HG03025 (cell line): ENCODE results near the gene ARPC4.

Source experiments
- ATAC-seq: cut with Tn5 transposase; IDR thresholded peaks from one replicate; pipeline ENCODE4 v1.9.1; 2021; ENCODE audit warnings: mild to moderate bottlenecking, moderate library complexity; ENCODE audit not compliant: unreplicated experiment, low FRiP score

Gene ARPC4

GRCh38 chr3:9792405-9793160, at the start of gene ARPC4, which contains the start of gene TADA3:
Gene ARPC4 (plus strand): TSS chr3:9793082. CDS start chr3:9793122, 40 bp downstream.
Gene TADA3 (minus strand): TSS chr3:9792473. CDS start chr3:9791466, 1,007 bp downstream.
- ATAC-seq, result peak; percentile 79

- no peak for ATAC-seq
Observed at GRCh38 chr3:9743548-9743947, 49.3 kb upstream of the ARPC4 start.

- ATAC-seq, result no peak
Observed at GRCh38 chr3:9744162-9744561, 48.7 kb upstream of the ARPC4 start.

- ATAC-seq, result no peak
Observed at GRCh38 chr3:9745521-9745920, 47.4 kb upstream of the ARPC4 start.

- ATAC-seq, result no peak
Observed at GRCh38 chr3:9746330-9746729, 46.6 kb upstream of the ARPC4 start.

GRCh38 chr3:9747267-9747666, 45.6 kb upstream of the ARPC4 start:
- ATAC-seq, result no peak

- no peak for ATAC-seq
Observed at GRCh38 chr3:9748031-9748430, 44.9 kb upstream of the ARPC4 start.

GRCh38 chr3:9749296-9749644, 43.6 kb upstream of the ARPC4 start:
- no peak for ATAC-seq

GRCh38 chr3:9749645-9750555, 43.0 kb upstream of the ARPC4 start, which contains the start of gene OGG1:
Gene OGG1 (plus strand): TSS chr3:9749952. CDS start chr3:9750287, 335 bp downstream.
- ATAC-seq, result peak; percentile 91

- no peak for ATAC-seq
Observed at GRCh38 chr3:9750556-9751411, 42.1 kb upstream of the ARPC4 start.

- ATAC-seq, result no peak
Observed at GRCh38 chr3:9754678-9755077, 38.2 kb upstream of the ARPC4 start.

- no peak for ATAC-seq
Observed at GRCh38 chr3:9757427-9757826, 35.5 kb upstream of the ARPC4 start.

- ATAC-seq, result no peak
Observed at GRCh38 chr3:9760779-9761505, 31.9 kb upstream of the ARPC4 start.

GRCh38 chr3:9761919-9762318, 31.0 kb upstream of the ARPC4 start:
- no peak for ATAC-seq

GRCh38 chr3:9762871-9763270, 30.0 kb upstream of the ARPC4 start:
- no peak for ATAC-seq

- no peak for ATAC-seq
Observed at GRCh38 chr3:9765865-9766264, 27.0 kb upstream of the ARPC4 start.

GRCh38 chr3:9767418-9767817, 25.5 kb upstream of the ARPC4 start:
- no peak for ATAC-seq

- no peak for ATAC-seq
Observed at GRCh38 chr3:9768141-9768775, 24.6 kb upstream of the ARPC4 start.

- ATAC-seq, result no peak
Observed at GRCh38 chr3:9769012-9769411, 23.9 kb upstream of the ARPC4 start.
